Thoracic aorta (tissue), 2 donors: ENCODE data around the gene KDM5B. TPM values are rescaled to one million over a fixed set of nuclear protein-coding genes. Genes with fewer than 3 reads are reported as not detected.

Source experiments
- ATAC-seq: fragments of 150-250 bp; one replicate; pipeline ENCODE4 v1.8.0; 2017; ENCODE audit warnings: low read depth; ENCODE audit not compliant: insufficient number of reproducible peaks, low FRiP score
- DNase-seq: peaks from one replicate; pipeline ENCODE4 v3.0.0-alpha.2; 2020; ENCODE audit warnings: low spot score
- H3K27ac ChIP-seq, 2 donors: fragments of 200-600 bp; sonication (generic); 1 replicate in 1 of 2; 2 replicates in 1 of 2; pipeline ENCODE4 v1.5.1; 2016; ENCODE audit warnings: mild to moderate bottlenecking in 2 of 2, moderate library complexity in 2 of 2
- H3K27me3 ChIP-seq: fragments of 200-600 bp; sonication (generic); replicated peaks from 2 replicates; pipeline ENCODE4 v1.6.0; 2016; ENCODE audit warnings: mild to moderate bottlenecking; ENCODE audit not compliant: insufficient read depth
- H3K36me3 ChIP-seq: fragments of 200-600 bp; sonication (generic); one replicate; pipeline ENCODE4 v1.5.1; 2016
- H3K4me1 ChIP-seq, 2 donors: fragments of 200-600 bp; sonication (generic); 1 replicate in 1 of 2; 2 replicates in 1 of 2; pipeline versions ENCODE4 v1.5.1 to v1.6.0; 2016; ENCODE audit warnings: low read depth in 2 of 2, mild to moderate bottlenecking in 1 of 2; ENCODE audit not compliant: control insufficient read depth in 1 of 2
- H3K4me3 ChIP-seq: fragments of 200-600 bp; sonication (generic); 2 replicates; pipeline ENCODE4 v1.5.1; 2016; ENCODE audit warnings: mild to moderate bottlenecking
- H3K9me3 ChIP-seq: fragments of 200-600 bp; sonication (generic); 2 replicates; pipeline ENCODE4 v1.5.1; 2016
- CTCF ChIP-seq: fragments of 200-600 bp; sonication (generic); IDR thresholded peaks from one replicate; pipeline ENCODE4 v1.5.1; 2019; ENCODE audit warnings: antibody characterized with exemption
- total RNA-seq, 2 donors: library from RNA; depleted of rRNA; stranded (reverse); fragments of >200 nt; gene quantifications; one replicate each; pipeline versions ENCODE4 v1.1.0 to v1.2.3, GENCODE V29; 2016

The KDM5B gene
- total RNA-seq, 2 donors from 2014 or later: 32.0 to 42.0 TPM

DNA sequence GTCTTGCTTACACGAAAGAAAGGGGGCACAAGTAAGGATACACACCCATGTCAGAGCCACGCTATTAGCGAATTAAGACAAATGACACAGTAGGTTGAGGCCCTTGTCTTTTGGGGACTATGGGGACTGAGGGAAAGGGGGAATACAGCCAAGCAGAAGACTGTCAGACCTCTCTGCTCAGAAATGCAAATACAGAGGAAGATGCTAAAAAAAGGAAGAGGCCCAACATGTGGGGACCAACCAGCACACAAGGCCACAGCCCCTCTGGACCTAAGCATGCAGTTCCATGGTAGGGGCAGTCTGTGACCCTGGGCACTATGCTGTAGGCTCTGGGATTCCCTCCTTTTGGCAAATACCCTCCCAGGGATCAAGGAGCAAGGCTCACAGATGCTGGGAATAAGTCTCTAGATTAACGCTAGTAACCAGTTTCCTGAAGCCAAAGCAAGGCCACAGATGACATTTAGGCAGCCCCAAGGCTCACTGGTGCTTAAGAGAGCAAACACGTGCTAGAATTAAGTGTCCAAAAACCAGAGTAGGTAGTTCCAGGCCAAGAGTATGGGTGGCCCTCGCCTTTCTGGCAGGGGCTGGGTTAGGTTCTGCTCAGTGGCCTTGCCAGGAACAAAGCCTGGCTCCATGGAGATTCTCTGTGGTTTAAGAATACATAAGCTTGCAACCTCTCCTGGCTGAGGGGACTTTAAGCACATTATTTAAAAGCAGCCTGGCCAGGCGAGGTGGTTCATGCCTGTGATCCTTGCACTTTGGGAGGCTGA, 42.6 kb upstream of the KDM5B start:
- H3K4me1 ChIP-seq: no peaks in the 10 kb centered on the region
- no peaks in the 10 kb centered on the region for H3K27me3 ChIP-seq
- ATAC-seq: no peak
- H3K27ac ChIP-seq: no peak overlapping the region
- H3K36me3 ChIP-seq: no peaks in the 10 kb centered on the region
- DNase-seq: no peak
- H3K9me3 ChIP-seq: no peaks in the 10 kb centered on the region
- H3K4me3 ChIP-seq: no peak overlapping the region
- no peak for TF ChIP-seq CTCF

DNA sequence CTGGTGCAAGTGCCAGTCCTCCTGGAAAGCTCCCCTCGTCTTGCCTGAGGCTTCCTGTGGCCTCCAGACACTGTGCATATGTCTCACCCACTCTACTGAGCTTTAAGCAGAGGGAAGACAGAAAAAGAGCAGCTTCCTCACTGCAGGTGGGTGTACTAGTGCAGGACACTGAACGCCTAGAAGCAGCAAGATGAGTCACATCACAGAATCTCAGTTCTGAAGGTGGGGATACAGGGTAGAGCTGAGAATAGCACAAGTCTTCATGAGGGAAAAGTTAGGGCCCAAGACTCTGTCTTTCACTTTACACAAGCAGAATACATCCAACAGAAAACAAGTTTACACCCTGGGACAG, 39.9 kb upstream of the KDM5B start:
- no peak for TF ChIP-seq CTCF

GRCh38 chr1:202844935-202845334, 36.7 kb upstream of the KDM5B start:
- no peak for TF ChIP-seq CTCF
- DNase-seq (no peak), ATAC-seq (no peak)
- no peaks in the 10 kb centered on the region for H3K36me3 ChIP-seq
- no peaks in the 10 kb centered on the region for H3K27me3 ChIP-seq
- H3K27ac ChIP-seq: no peak overlapping the region
- H3K4me3 ChIP-seq: no peak overlapping the region
- no peaks in the 10 kb centered on the region for H3K9me3 ChIP-seq
- H3K4me1 ChIP-seq: no peaks in the 10 kb centered on the region

More for the DNA sequence above, 39.9 kb upstream of the KDM5B start:
- no peaks in the 10 kb centered on the region for H3K4me1 ChIP-seq
- H3K27ac ChIP-seq: no peak overlapping the region
- no peaks in the 10 kb centered on the region for H3K36me3 ChIP-seq
- DNase-seq (no peak), ATAC-seq (no peak)
- H3K27me3 ChIP-seq: no peaks in the 10 kb centered on the region
- H3K9me3 ChIP-seq: no peaks in the 10 kb centered on the region
- H3K4me3 ChIP-seq: no peak overlapping the region

DNA sequence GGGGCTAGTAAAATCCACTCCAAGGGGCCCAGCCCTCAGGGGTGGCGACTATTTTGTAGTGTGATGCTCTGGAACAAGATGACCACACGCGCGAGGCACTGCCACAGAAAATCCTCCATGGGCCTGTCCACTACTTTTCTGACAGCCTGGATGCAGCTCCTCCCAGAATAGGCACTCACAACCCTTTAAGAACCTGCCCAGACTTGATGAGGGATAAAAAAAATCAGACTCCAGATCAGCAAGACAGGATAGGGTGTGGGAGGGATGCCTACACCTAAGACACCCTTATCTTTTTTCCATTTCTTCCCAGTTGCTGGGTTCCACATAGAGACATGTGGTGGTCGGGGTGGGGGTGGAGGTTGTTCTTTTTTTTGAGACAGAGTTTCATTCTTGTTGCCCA, 36.0 kb upstream of the KDM5B start:
- no peaks in the 10 kb centered on the region for H3K9me3 ChIP-seq
- DNase-seq: no peak
- no peak for ATAC-seq
- H3K27me3 ChIP-seq: no peaks in the 10 kb centered on the region
- no peak for TF ChIP-seq CTCF
- no peak overlapping the region for H3K27ac ChIP-seq
- no peaks in the 10 kb centered on the region for H3K4me1 ChIP-seq
- no peak overlapping the region for H3K4me3 ChIP-seq
- H3K36me3 ChIP-seq: no peaks in the 10 kb centered on the region

GRCh38 chr1:202843081-202843480, 34.9 kb upstream of the KDM5B start:
- no peak for TF ChIP-seq CTCF
- H3K27me3 ChIP-seq: no peaks in the 10 kb centered on the region
- ATAC-seq: no peak

More at GRCh38 chr1:202843081-202843480, 34.9 kb upstream of the KDM5B start:
- H3K27ac ChIP-seq: no peak overlapping the region
- no peaks in the 10 kb centered on the region for H3K9me3 ChIP-seq
- DNase-seq: no peak
- H3K4me1 ChIP-seq: no peaks in the 10 kb centered on the region
- no peaks in the 10 kb centered on the region for H3K36me3 ChIP-seq
- H3K4me3 ChIP-seq: no peak overlapping the region
